H1 (cell line): ENCODE results near the gene SLC25A21. TPM values are rescaled to one million over a fixed set of nuclear protein-coding genes. Genes with fewer than 3 reads are reported as not detected.

Experiments
- CTCF ChIA-PET: fragments of 300-600 bp; sonication (Branson Sonifier 250); formaldehyde crosslinking; loops from one replicate; lab custom pipeline; 2021; ENCODE audit not compliant: partially characterized antibody; lab: Charles Lee
- POLR2A ChIA-PET: fragments of 300-600 bp; sonication (Branson Sonifier 250); formaldehyde crosslinking; loops from one replicate; lab custom pipeline; 2021; ENCODE audit warnings: inconsistent platforms; ENCODE audit not compliant: partially characterized antibody; lab: Charles Lee
- DNase-seq, 2 experiments: peaks; one replicate each; pipeline versions ENCODE4 v3.0.0 to v3.0.0-alpha.2; 2010 to 2022; ENCODE audit warnings: low spot score in 2 of 2, low read depth in 1 of 2, mixed read lengths in 1 of 2
- FAIRE-seq: peaks from 2 replicates; lab custom pipeline; 2011; peaks lifted over from hg19 to GRCh38; lab: Jason Lieb, UNC
- H2AFZ ChIP-seq: 2 replicates; pipeline ENCODE4 v1.8.1; 2012; ENCODE audit warnings: low read length, inconsistent platforms
- H2AK5ac ChIP-seq: 2 replicates; pipeline ENCODE4 v1.6.1; 2013; ENCODE audit warnings: low read depth, low read length
- H2BK120ac ChIP-seq: replicated peaks from 2 replicates; pipeline ENCODE3; 2013; ENCODE audit warnings: low read depth, low read length, inconsistent platforms
- H2BK12ac ChIP-seq: 2 replicates; pipeline ENCODE4 v1.6.1; 2013; ENCODE audit warnings: low read depth, low read length
- H2BK15ac ChIP-seq: 2 replicates; pipeline ENCODE4 v1.6.1; 2013; ENCODE audit warnings: low read length
- H2BK20ac ChIP-seq: 2 replicates; pipeline ENCODE4 v1.6.1; 2013; ENCODE audit warnings: low read length
- H2BK5ac ChIP-seq: 2 replicates; pipeline ENCODE4 v1.6.1; 2013; ENCODE audit warnings: low read depth, low read length
- H3K14ac ChIP-seq: 2 replicates; pipeline ENCODE4 v1.6.1; 2013; ENCODE audit warnings: inconsistent platforms; ENCODE audit not compliant: insufficient read length
- H3K18ac ChIP-seq: 2 replicates; pipeline ENCODE4 v1.6.1; 2013; ENCODE audit warnings: low read length; ENCODE audit errors: extremely low read depth
- H3K23ac ChIP-seq: 2 replicates; pipeline ENCODE4 v1.6.1; 2013; ENCODE audit warnings: inconsistent platforms; ENCODE audit not compliant: insufficient read length
- H3K23me2 ChIP-seq: 2 replicates; pipeline ENCODE4 v1.6.1; 2013; ENCODE audit warnings: low read depth, low read length
- H3K27ac ChIP-seq: 2 replicates; pipeline ENCODE4 v1.6.1; 2011; ENCODE audit warnings: low read depth, low read length, inconsistent platforms
- H3K27me3 ChIP-seq, 4 experiments: replicated peaks in 1 of 4; 1 replicate in 1 of 4; 2 replicates in 3 of 4; pipeline versions ENCODE4 v1.6.1 to v1.8.1; 2011 to 2013; ENCODE audit warnings: low read length in 3 of 4, mild to moderate bottlenecking in 3 of 4, inconsistent platforms in 2 of 4, mixed read lengths in 2 of 4, moderate library complexity in 1 of 4; ENCODE audit not compliant: control insufficient read depth in 3 of 4, insufficient read depth in 3 of 4; ENCODE audit errors: extremely low read depth in 1 of 4
- H3K36me3 ChIP-seq, 4 experiments: 2 replicates each; pipeline versions ENCODE4 v1.6.1 to v1.8.1; 2011 to 2013; ENCODE audit warnings: mild to moderate bottlenecking in 4 of 4, low read length in 3 of 4, moderate library complexity in 2 of 4, control low read depth in 1 of 4, inconsistent platforms in 1 of 4; ENCODE audit not compliant: insufficient read depth in 4 of 4, control insufficient read depth in 2 of 4
- H3K4ac ChIP-seq: replicated peaks from 2 replicates; pipeline ENCODE3; 2013; ENCODE audit warnings: low read length, low read depth, mixed read lengths, inconsistent platforms; ENCODE audit not compliant: insufficient read length
- H3K4me1 ChIP-seq, 4 experiments: replicated peaks in 1 of 4; 1 replicate in 1 of 4; 2 replicates in 3 of 4; pipeline versions ENCODE4 v1.6.1 to v1.8.1; 2011 to 2013; ENCODE audit warnings: low read length in 3 of 4, inconsistent platforms in 2 of 4, mixed read lengths in 1 of 4; ENCODE audit not compliant: insufficient read depth in 4 of 4, control insufficient read depth in 3 of 4
- H3K4me2 ChIP-seq, 2 experiments: 2 replicates each; pipeline versions ENCODE4 v1.6.1 to v1.8.1; 2011 to 2013; ENCODE audit warnings: low read depth in 2 of 2, low read length in 2 of 2, control low read depth in 1 of 2, inconsistent platforms in 1 of 2, mild to moderate bottlenecking in 1 of 2; ENCODE audit not compliant: insufficient read depth in 1 of 2
- H3K4me3 ChIP-seq, 4 experiments: fragments of 200-600, 300-600 bp in 1 of 4; sonication (generic), shearing (Covaris generic), sonication (Bioruptor Twin) in 1 of 4; 2 replicates each; pipeline versions ENCODE4 v1.5.1 to v1.8.1; 2011 to 2016; ENCODE audit warnings: low read length in 4 of 4, low read depth in 3 of 4, control low read depth in 2 of 4, inconsistent platforms in 2 of 4, mild to moderate bottlenecking in 2 of 4, mixed read lengths in 1 of 4, moderate library complexity in 1 of 4; ENCODE audit not compliant: insufficient read depth in 2 of 4; ENCODE audit errors: extremely low read depth in 1 of 4
- H3K56ac ChIP-seq: replicated peaks from 2 replicates; pipeline ENCODE3; 2013; ENCODE audit warnings: low read depth, mild to moderate bottlenecking, mixed read lengths, low read length, inconsistent platforms; ENCODE audit not compliant: insufficient read length
- H3K79me1 ChIP-seq: 2 replicates; pipeline ENCODE4 v1.6.1; 2013; ENCODE audit warnings: low read depth, low read length, control low read depth
- H3K79me2 ChIP-seq, 2 experiments: 2 replicates each; pipeline versions ENCODE4 v1.6.1 to v1.8.1; 2012 to 2013; ENCODE audit warnings: low read length in 2 of 2, mild to moderate bottlenecking in 2 of 2, inconsistent platforms in 1 of 2; ENCODE audit not compliant: insufficient read depth in 2 of 2, control insufficient read depth in 1 of 2
- H3K9ac ChIP-seq, 4 experiments: replicated peaks in 1 of 4; 1 replicate in 1 of 4; 2 replicates in 3 of 4; pipeline versions ENCODE4 v1.6.1 to v1.8.1; 2011 to 2013; ENCODE audit warnings: low read depth in 3 of 4, low read length in 3 of 4, control low read depth in 2 of 4, mild to moderate bottlenecking in 2 of 4, moderate library complexity in 2 of 4, inconsistent platforms in 1 of 4; ENCODE audit errors: extremely low read depth in 1 of 4
- H3K9me3 ChIP-seq, 2 experiments: 2 replicates each; pipeline versions ENCODE4 v1.6.1 to v1.8.1; 2012 to 2013; ENCODE audit warnings: mild to moderate bottlenecking in 2 of 2, moderate library complexity in 2 of 2, control low read depth in 1 of 2, inconsistent platforms in 1 of 2, low read depth in 1 of 2, low read length in 1 of 2, mixed read lengths in 1 of 2; ENCODE audit not compliant: insufficient read depth in 2 of 2
- H4K20me1 ChIP-seq, 2 experiments: replicated peaks in 1 of 2; 2 replicates each; pipeline versions ENCODE3 to v1.8.1; 2011 to 2013; ENCODE audit warnings: inconsistent platforms in 2 of 2, low read length in 2 of 2, mild to moderate bottlenecking in 1 of 2; ENCODE audit not compliant: insufficient read depth in 2 of 2, control insufficient read depth in 1 of 2
- H4K5ac ChIP-seq: 2 replicates; pipeline ENCODE4 v1.6.1; 2013; ENCODE audit warnings: low read length, low read depth, mixed read lengths, inconsistent platforms; ENCODE audit not compliant: insufficient read length
- H4K8ac ChIP-seq: 2 replicates; pipeline ENCODE4 v1.8.0; 2013; ENCODE audit warnings: mild to moderate bottlenecking, moderate library complexity, low read length, inconsistent platforms; ENCODE audit not compliant: insufficient read depth; ENCODE audit errors: extremely low read depth
- H4K91ac ChIP-seq: replicated peaks from 2 replicates; pipeline ENCODE3; 2013; ENCODE audit warnings: low read length, mixed read lengths, inconsistent platforms; ENCODE audit not compliant: insufficient read length
- E2F6 ChIP-seq: IDR thresholded peaks from 2 replicates; pipeline ENCODE4 v1.6.1; 2012; ENCODE audit warnings: inconsistent platforms
- MAX ChIP-seq: IDR thresholded peaks from 2 replicates; pipeline ENCODE4 v1.6.1; 2012; ENCODE audit warnings: inconsistent platforms
- SIN3A ChIP-seq, 2 experiments: IDR thresholded peaks in 1 of 2; conservative IDR thresholded peaks in 1 of 2; 2 replicates each; pipeline ENCODE4 v1.6.1; 2011 to 2012; ENCODE audit warnings: low read length in 2 of 2, improper control_type of control experiment in 1 of 2, low read depth in 1 of 2, mild to moderate bottlenecking in 1 of 2
- USF2 ChIP-seq: IDR thresholded peaks from 2 replicates; pipeline ENCODE4 v1.6.1; 2011; ENCODE audit warnings: low read length, improper control_type of control experiment
- WGBS, 2 experiments: shearing (Covaris generic) in 1 of 2; methylation state at CpG; one replicate each; pipeline versions ENCODE4 v1.1.6 to v1.1.7; 2013 to 2015; ENCODE audit warnings: low lambda C conversion rate in 2 of 2, mixed read lengths in 2 of 2, inconsistent platforms in 1 of 2, low coverage in 1 of 2, missing lambda C conversion rate in 1 of 2; ENCODE audit not compliant: insufficient replicate concordance in 2 of 2, insufficient coverage in 1 of 2, insufficient read length in 1 of 2; ENCODE audit errors: extremely low coverage in 1 of 2, missing lambda C conversion rate in 1 of 2; 5-methylcytosine and 5-hydroxymethylcytosine counted together
- polyA plus RNA-seq, 7 experiments: library from polyadenylated mRNA; depleted of rRNA in 3 of 7; stranded (reverse) in 5 of 7; unstranded in 2 of 7; fragments of >200 nt in 5 of 7; fragments of 200-250 nt in 2 of 7; gene quantifications; 1 replicate in 5 of 7; 2 replicates in 1 of 7; 4 replicates in 1 of 7; pipeline versions ENCODE4 v1.2.1 to v1.2.3, GENCODE V29; 2011 to 2013; ENCODE audit warnings: missing spikeins in 2 of 7, mixed read lengths in 2 of 7
- total RNA-seq: library from RNA; stranded (reverse); fragmentation: NEBNext Ultra II Directional; extraction: Animal tissue kit (Norgen Biotek cat#: 25700); gene quantifications from 2 replicates; pipeline ENCODE4 v1.2.1, GENCODE V29; 2021

SLC25A21 gene
- total and polyA plus RNA-seq, 2 of the 8 experiments (the other 6 are each of a cell fraction or from before 2014, with no cell fraction given): 6.9 to 15.7 TPM

- no peaks in the 10 kb centered on the region for H3K79me1 ChIP-seq
- no peak overlapping the region for H2AK5ac ChIP-seq
- no peak overlapping the region for H3K14ac ChIP-seq
- no peak overlapping the region for H3K4me2 ChIP-seq
- H3K56ac ChIP-seq: no peak overlapping the region
- H3K4me1 ChIP-seq: no peaks in the 10 kb centered on the region
- H3K9ac ChIP-seq: no peak overlapping the region
- FAIRE-seq (no peak), DNase-seq (no peak)
- no peak overlapping the region for H4K5ac ChIP-seq
- H2BK12ac ChIP-seq: no peak overlapping the region
- no peak overlapping the region for H2BK5ac ChIP-seq
- TF ChIP-seq SIN3A (conservative IDR thresholded peaks at IDR 0.05 in 1 of 2, IDR thresholded peaks at IDR 0.05 in 1 of 2; ENCODE audit: low read depth in 1 of 2, low read length in 2 of 2): no peak
- no peak for TF ChIP-seq E2F6
- no peak for TF ChIP-seq USF2
- no peak for TF ChIP-seq MAX
- no peak overlapping the region for H2BK20ac ChIP-seq
- no peaks in the 10 kb centered on the region for H3K23me2 ChIP-seq
- no peak overlapping the region for H4K8ac ChIP-seq
- H3K18ac ChIP-seq: no peak overlapping the region
- no peak overlapping the region for H4K91ac ChIP-seq
- no peaks in the 10 kb centered on the region for H3K79me2 ChIP-seq
- no peak overlapping the region for H3K27ac ChIP-seq
- no peak overlapping the region for H3K23ac ChIP-seq
- POLR2A ChIA-PET: no interaction called here
- H3K4me3 ChIP-seq: no peak overlapping the region
- no peaks in the 10 kb centered on the region for H3K9me3 ChIP-seq
- H3K4ac ChIP-seq: no peak overlapping the region
- 74% methylated on average over 2 of the region's 2 CpGs; no CpG with 5 or more reads in 1 of the 2 experiments for WGBS, 2 experiments
- H2AFZ ChIP-seq: no peak overlapping the region
- H3K27me3 ChIP-seq: peaks cover 0 to 1% (median 0%) of the 10 kb centered on the region in 4 experiments; a peak in 1 of 7 replicates
- H2BK120ac ChIP-seq: no peak overlapping the region
- H4K20me1 ChIP-seq: no peaks in the 10 kb centered on the region
- CTCF ChIA-PET: no interaction called here
- no peaks in the 10 kb centered on the region for H3K36me3 ChIP-seq
- no peak overlapping the region for H2BK15ac ChIP-seq
Observed at GRCh38 chr14:36884049-36884448, 288.4 kb downstream of the SLC25A21 start.
